Hepatocyte (in vitro differentiated cells): Measurements from ENCODE around the gene KCNK15. TPM values are rescaled to one million over a fixed set of nuclear protein-coding genes. Genes with fewer than 3 reads are reported as not detected.
"Not testable (repeated sequence)": the region's sequence is repeated elsewhere in the genome, so short reads cannot be mapped to it uniquely, and the experiment has no call there.

Experiments used
- DNase-seq: peaks from one replicate; pipeline ENCODE4 v3.0.0-alpha.2; 2016; ENCODE audit warnings: low spot score
- H2AFZ ChIP-seq: fragments of 200-600 bp; sonication (generic); 2 replicates; pipeline ENCODE4 v1.6.0; 2016; ENCODE audit warnings: antibody characterized with exemption, mild to moderate bottlenecking
- H3K27ac ChIP-seq: fragments of 200-600 bp; sonication (generic); 2 replicates; pipeline ENCODE4 v1.5.1; 2016; ENCODE audit warnings: mild to moderate bottlenecking
- H3K27me3 ChIP-seq: fragments of 200-600 bp; sonication (generic); 2 replicates; pipeline ENCODE4 v1.6.1; 2016
- H3K36me3 ChIP-seq: fragments of 200-600 bp; sonication (generic); replicated peaks from 2 replicates; pipeline ENCODE4 v1.5.1; 2016; ENCODE audit warnings: low read depth; ENCODE audit not compliant: insufficient read depth
- H3K4me1 ChIP-seq: fragments of 200-600 bp; sonication (generic); 2 replicates; pipeline ENCODE4 v1.5.1; 2016; ENCODE audit warnings: mild to moderate bottlenecking, moderate library complexity; ENCODE audit not compliant: insufficient read depth
- H3K4me2 ChIP-seq: fragments of 200-600 bp; sonication (generic); 2 replicates; pipeline ENCODE4 v1.6.0; 2016
- H3K4me3 ChIP-seq: fragments of 200-600 bp; sonication (generic); 2 replicates; pipeline ENCODE4 v1.5.1; 2016; ENCODE audit warnings: mild to moderate bottlenecking
- H3K79me2 ChIP-seq: fragments of 200-600 bp; sonication (generic); 2 replicates; pipeline ENCODE4 v1.6.0; 2017; ENCODE audit warnings: mild to moderate bottlenecking
- H3K9me2 ChIP-seq: fragments of 200-600 bp; sonication (generic); replicated peaks from 2 replicates; pipeline ENCODE4 v1.6.0; 2017; ENCODE audit warnings: mild to moderate bottlenecking; ENCODE audit not compliant: insufficient read depth
- H3K9me3 ChIP-seq: fragments of 200-600 bp; sonication (generic); 2 replicates; pipeline ENCODE4 v1.5.1; 2016; ENCODE audit warnings: low read depth, mild to moderate bottlenecking
- H4K20me1 ChIP-seq: fragments of 200-600 bp; sonication (generic); 2 replicates; pipeline ENCODE4 v1.6.0; 2016; ENCODE audit warnings: mild to moderate bottlenecking; ENCODE audit not compliant: insufficient read depth, poor library complexity, severe bottlenecking
- CTCF ChIP-seq: fragments of 200-600 bp; sonication (generic); IDR thresholded peaks from 2 replicates; pipeline ENCODE4 v1.5.1; 2016; ENCODE audit warnings: antibody characterized with exemption, mild to moderate bottlenecking; ENCODE audit not compliant: poor library complexity
- EZH2 ChIP-seq: fragments of 200-600 bp; sonication (generic); IDR thresholded peaks from 2 replicates; pipeline ENCODE4 v1.6.1; 2016; ENCODE audit warnings: antibody characterized with exemption, mild to moderate bottlenecking, borderline replicate concordance
- EZH2phosphoT487 ChIP-seq: fragments of 200-600 bp; sonication (generic); IDR thresholded peaks from one replicate; pipeline ENCODE4 v1.6.1; 2018; ENCODE audit warnings: antibody characterized with exemption, mild to moderate bottlenecking, low read depth, moderate library complexity; ENCODE audit not compliant: unreplicated experiment, severe bottlenecking
- WGBS: methylation state at CpG from one replicate; pipeline ENCODE4 v1.1.6; 2016; ENCODE audit warnings: low lambda C conversion rate; ENCODE audit errors: missing lambda C conversion rate; 5-methylcytosine and 5-hydroxymethylcytosine counted together
- polyA plus RNA-seq: library from polyadenylated mRNA; unstranded; fragments of >200 nt; fragmentation: Nextera tagmentation; extraction: Ambion mirVana; gene quantifications from 2 replicates; pipeline ENCODE4 v1.2.1, GENCODE V29; 2016
- total RNA-seq: library from RNA; depleted of rRNA; stranded (reverse); fragments of >200 nt; gene quantifications from 2 replicates; pipeline ENCODE4 v1.2.3, GENCODE V29; 2014

Gene KCNK15
- 0.92 and 1.7 TPM in 2 replicates for total RNA-seq
- 3.1 and 4.3 TPM in 2 replicates for polyA plus RNA-seq

- peaks cover 10% of the 10 kb centered on the region for H3K4me1 ChIP-seq
- peak within 1 kb of the TSS; percentile 99 for H3K4me2 ChIP-seq
- no peak within 1 kb of the TSS for H3K27ac ChIP-seq
- H3K79me2 ChIP-seq = no peaks in the 10 kb centered on the region
- DNase-seq = peak; percentile 60
- peak within 1 kb of the TSS; percentile 61 for H2AFZ ChIP-seq
- H4K20me1 ChIP-seq = no peaks in the 10 kb centered on the region
- H3K4me3 ChIP-seq = peak within 1 kb of the TSS; percentile 47
- no peaks in the 10 kb centered on the region for H3K9me3 ChIP-seq
- TF ChIP-seq CTCF = no peak
- no peak for TF ChIP-seq EZH2
- no peak for TF ChIP-seq EZH2phosphoT487
- H3K9me2 ChIP-seq = no peaks in the 10 kb centered on the region
- peaks cover 4% of the 10 kb centered on the region for H3K27me3 ChIP-seq
- 4% methylated on average over 55 of the region's 81 CpGs for WGBS
- H3K36me3 ChIP-seq = no peaks in the 10 kb centered on the region
Measured at GRCh38 chr20:44745598-44746366, at the start of gene KCNK15. Gene KCNK15 (plus strand): TSS chr20:44745865. CDS start chr20:44745911, 46 bp downstream.

- DNase-seq = no peak
- H3K27ac ChIP-seq = peak overlapping the region; percentile 51
- WGBS = 93% methylated on average over 3 of the region's 3 CpGs
- TF ChIP-seq EZH2 (no peak), CTCF (no peak), EZH2phosphoT487 (no peak)
- H3K4me3 ChIP-seq = no peak overlapping the region
- H3K4me2 ChIP-seq = no peak overlapping the region
- H3K9me3 ChIP-seq = no peaks in the 10 kb centered on the region
- no peak overlapping the region for H2AFZ ChIP-seq
- peaks cover 16% of the 10 kb centered on the region for H3K4me1 ChIP-seq
- no peaks in the 10 kb centered on the region for H3K27me3 ChIP-seq
- H3K9me2 ChIP-seq = no peaks in the 10 kb centered on the region
- H3K36me3 ChIP-seq = no peaks in the 10 kb centered on the region
- H3K79me2 ChIP-seq = no peaks in the 10 kb centered on the region
- H4K20me1 ChIP-seq = no peaks in the 10 kb centered on the region
Measured at GRCh38 chr20:44696315-44696714, 49.4 kb upstream of the KCNK15 start.

- peaks cover 16% of the 10 kb centered on the region for H3K4me1 ChIP-seq
- H3K36me3 ChIP-seq, H3K4me3 ChIP-seq, H3K9me3 ChIP-seq, H3K4me2 ChIP-seq, H3K27ac ChIP-seq, H3K9me2 ChIP-seq, H3K27me3 ChIP-seq, H2AFZ ChIP-seq, DNase-seq, H4K20me1 ChIP-seq, H3K79me2 ChIP-seq: not testable (repeated sequence)
- 93% methylated on average over 5 of the region's 5 CpGs for WGBS
Measured at GRCh38 chr20:44697041-44697440, 48.6 kb upstream of the KCNK15 start.

- Histone ChIP-seq H3K4me2 (no peak overlapping the region), H3K4me1 (peaks cover 14% of the 10 kb centered on the region), H4K20me1 (no peaks in the 10 kb centered on the region), H3K9me2 (no peaks in the 10 kb centered on the region), H3K4me3 (no peak overlapping the region), H3K27me3 (no peaks in the 10 kb centered on the region), H3K9me3 (no peaks in the 10 kb centered on the region), H3K36me3 (no peaks in the 10 kb centered on the region), H3K79me2 (no peaks in the 10 kb centered on the region), H2AFZ (no peak overlapping the region), H3K27ac (no peak overlapping the region)
- TF ChIP-seq CTCF = no peak
- TF ChIP-seq EZH2 = no peak
- no peak for TF ChIP-seq EZH2phosphoT487
- DNase-seq = no peak
- WGBS = 60% methylated on average over 3 of the region's 3 CpGs
Measured at GRCh38 chr20:44698351-44698750, 47.3 kb upstream of the KCNK15 start.
